ENCODE data around the gene SCG5.

Gene SCG5

DNA sequence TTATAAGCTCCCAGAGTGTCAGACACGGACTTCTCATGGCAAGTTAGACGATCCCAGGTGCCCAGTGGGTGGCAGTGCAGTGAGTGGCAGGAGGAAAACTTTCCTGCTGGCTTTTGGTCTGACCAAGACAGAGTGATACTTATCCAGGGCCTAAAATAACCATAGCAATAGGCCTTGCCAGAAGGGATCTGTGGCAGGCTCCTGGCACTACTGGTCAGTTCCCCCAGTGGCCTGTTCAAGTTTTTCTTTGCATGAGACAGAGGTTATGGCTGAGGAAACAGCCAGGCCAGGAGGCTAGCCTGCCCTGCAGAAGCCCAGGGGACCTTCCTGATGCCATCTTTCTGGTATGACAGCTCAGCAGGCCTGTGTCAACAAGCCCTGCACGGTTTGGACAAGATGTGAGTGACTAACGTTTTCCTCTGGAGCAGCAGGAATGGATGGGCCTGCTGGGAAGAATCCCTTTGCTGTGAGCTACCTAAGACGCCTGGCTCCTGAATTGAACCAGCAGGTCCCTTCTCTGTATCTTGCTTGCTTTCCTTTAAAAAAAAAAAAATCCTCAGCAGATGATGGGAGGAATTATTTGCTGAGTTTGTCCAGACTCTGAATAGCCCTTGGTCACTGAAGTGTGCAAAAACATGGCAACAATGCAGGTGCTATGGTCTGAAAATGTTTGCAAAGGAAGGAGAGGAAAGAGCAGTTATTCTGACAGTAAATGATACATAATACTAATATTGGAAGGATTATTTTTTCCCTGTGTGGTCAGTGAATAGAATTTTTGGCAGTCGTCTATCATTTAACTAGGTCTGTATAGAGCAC, 18.0 kb downstream of the SCG5 start:
- no peak for DNase-seq

DNA sequence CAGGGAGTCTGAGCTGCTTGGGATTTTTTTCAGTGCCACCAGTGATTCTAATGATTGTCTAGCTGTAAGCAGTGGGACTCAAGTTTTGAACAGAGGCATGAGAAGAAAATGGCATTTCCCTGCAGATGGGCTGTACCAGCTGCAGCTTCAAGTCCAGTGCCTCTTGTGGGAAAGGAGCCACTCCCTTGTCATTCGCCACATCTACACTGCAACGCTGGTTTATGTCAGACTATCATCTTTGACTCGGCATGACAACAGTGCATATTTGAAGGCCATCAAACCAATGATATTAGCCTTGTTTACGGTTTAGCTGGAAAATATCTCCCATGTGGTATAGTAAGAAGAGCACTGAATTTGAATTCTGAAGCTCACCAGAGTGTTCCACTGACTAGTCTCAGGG, 22.2 kb downstream of the SCG5 start:
- no peak for DNase-seq

DNA sequence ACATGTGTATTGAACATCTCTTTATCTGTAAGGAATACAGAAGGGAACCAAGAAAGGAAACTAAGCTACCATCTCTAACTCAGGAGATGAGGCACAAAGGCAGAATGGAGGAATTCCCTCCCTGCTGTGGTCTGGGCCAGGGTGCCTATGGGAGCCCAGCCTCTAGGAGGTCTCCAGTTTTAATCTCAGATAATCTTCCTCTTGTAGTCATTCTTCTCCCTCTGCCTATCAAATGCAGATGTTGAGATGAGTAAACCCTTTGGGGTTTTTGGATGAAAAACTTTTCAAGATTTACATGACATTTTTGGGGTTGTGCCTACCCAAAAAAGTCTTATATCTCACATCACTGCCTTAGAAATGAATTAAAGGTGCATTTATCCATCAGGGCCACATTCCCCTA, 23.3 kb downstream of the SCG5 start:
- DNase-seq = no peak

DNA sequence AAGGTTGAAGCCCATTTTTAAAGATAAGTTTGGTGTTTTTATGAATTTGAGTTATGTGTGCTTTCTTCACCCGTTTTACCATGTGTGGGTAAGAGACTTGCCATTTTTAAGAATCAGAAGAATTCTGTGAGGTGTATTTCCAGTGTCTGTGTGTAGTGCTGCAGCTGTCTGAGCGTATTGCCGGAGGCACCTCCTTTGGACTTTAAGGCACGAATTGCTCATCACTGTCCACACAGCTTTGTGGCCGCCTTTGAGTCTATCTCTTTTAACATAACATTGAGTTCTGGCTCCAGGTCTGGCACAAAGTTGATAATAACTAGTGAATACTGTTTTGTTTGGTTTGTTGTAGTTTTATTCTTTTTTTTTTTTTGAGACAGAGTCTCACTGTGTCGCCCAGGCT, 25.8 kb downstream of the SCG5 start:
- DNase-seq = no peak

DNA sequence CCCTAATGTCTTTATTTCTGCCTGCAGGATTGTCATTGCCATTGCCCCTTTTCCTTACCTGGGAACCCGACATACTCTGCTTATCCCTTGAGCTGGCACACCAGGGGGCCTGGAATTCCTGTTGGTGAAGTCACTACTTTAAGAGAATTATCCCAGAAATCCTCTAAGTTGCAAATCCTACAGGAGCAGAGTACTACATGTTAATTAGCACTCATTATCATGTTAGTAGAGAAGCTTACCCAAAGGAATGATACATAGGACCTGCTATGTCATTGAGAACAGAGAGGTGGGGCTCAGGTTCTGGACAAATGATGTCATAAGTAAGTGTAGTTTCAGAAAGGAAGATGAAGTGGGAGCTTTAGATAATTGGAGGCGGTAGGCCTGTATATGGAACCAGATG, 27.4 kb downstream of the SCG5 start:
- no peak for DNase-seq

DNA sequence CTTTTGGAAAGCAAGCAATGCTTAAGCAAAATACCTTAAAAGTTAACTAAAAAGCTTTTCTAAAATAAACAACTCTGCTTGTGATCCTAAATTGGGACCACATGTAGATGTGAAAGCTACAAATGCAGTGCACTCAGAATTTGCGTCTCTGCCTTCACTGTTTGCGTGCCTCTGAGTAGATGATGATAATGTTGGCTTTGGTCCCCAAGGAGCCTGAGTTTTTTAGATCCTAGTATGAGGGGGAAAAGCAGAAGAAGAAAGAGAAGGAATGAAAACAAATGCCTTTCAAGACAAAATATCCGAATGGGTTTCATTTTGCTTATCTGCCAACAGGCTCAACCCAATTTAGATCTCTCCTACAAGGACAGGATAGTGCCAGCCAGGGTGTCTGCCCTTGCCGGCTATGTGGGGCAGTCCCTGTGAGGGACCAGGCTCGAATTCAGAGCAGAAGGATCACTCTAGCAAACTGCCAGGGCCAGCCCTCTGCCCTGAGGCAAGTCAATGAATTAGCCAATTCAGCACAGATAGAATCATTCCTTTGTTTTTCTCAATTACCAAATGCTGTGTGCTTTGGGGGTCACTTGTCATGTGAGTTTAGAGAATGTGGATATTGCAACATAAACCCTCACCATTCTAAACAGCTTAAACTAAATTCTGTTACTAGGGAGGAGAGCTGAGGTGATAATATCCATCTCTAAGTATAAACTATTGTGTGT, 28.5 kb downstream of the SCG5 start:
- no peak for DNase-seq

DNA sequence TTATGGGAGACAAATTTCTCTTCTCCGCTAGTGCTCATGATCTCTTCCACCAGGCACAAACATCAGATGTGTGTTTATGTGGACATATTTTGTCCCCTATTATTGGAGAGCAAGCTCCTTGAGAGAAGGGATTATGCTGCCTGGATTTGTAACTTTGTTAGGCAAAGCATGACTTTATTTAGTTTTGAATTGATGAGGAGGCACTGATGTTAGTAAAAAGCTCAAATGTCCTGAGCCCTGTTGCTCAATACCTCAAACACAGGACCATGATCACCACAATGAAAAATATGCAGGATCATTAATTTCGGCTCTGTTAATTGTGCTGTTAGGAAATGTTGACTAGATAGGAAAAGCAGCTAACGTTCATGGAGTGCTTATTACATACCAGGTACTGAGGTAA, 29.1 kb downstream of the SCG5 start:
- no peak for DNase-seq

DNA sequence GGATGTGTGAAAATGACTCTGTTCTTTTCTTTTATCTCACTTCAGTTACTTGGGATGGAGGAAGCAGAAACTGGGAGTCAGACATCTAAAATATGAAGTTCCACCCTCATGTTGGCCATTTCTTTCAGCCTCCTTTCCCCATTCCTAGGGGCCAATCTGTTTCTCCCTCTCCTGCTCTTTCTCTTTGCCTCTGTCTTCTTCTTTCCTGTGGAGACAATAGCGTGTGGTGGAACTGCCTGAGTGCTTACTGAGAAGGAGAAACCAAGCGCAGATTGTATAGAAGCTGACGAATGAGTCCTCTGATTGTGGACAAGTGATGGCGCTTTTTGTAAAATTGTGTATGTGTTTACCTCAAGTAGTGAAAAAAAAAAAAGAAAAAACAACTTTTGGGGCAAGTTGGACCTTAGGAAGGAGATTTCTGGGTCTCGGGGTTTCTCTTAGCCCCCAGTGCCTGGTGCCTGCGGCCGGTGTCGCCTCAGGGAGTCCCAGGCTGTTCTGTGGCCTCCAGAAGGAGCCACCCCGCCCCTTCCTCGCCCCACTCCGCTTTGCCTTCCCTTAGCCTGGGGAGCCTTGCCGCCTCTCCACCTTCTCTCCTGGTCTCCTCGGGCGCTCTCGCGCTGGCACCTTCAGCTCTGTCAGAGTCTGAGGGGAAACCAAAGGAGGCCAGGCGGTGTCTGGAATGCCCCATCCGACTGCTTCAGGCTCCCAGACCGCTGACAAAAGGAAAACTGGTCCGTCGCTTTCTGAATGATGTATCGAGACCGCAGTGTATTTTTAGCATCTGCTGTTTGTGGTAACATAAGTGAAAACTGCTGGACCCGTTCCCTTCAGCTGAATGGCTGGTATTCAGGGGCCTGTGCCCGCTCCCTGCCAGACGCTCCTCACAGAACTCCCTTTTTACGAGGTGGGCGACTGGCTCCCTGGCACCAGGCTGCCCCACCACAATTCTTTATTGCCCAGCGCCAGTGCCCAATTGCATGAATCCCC, 30.1 kb downstream of the SCG5 start:
- no peak for DNase-seq

DNA sequence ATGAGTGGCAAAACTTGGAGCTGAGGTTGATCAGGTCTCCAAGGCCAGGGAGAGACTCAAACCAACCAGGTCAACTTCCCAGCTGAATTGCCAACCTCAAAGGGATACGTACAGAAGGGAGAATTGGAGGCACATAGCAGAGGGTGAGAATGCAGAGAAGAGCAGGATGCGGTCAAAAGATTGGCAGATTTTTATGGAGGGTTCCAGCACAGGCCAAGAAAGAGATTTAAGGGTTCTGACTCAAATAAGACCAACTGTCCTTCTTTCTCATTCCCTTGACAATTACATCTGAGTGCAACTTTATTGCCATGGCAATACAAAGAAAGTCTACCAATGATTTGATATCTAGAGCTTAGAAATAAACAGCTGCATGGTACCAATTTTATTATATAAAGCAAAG, 33.2 kb downstream of the SCG5 start:
- DNase-seq = no peak

DNA sequence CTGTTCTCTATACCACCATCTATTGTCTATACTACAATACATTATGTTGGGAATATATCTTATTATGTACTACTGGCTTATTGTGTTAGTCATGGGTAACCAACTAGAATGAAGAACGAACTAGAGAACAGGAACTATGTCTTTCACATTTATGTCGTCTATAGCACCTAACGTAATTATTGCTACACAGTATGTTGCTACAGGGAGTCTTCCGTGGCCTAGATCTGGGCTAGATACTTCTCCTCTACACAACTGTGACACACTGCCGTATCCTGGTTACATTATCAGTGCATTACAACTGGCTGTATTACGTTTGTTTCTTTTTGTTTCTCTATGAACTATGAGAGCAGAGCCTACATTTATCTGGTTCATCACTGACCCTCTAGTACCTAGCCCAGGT, 34.0 kb downstream of the SCG5 start:
- DNase-seq = no peak

DNA sequence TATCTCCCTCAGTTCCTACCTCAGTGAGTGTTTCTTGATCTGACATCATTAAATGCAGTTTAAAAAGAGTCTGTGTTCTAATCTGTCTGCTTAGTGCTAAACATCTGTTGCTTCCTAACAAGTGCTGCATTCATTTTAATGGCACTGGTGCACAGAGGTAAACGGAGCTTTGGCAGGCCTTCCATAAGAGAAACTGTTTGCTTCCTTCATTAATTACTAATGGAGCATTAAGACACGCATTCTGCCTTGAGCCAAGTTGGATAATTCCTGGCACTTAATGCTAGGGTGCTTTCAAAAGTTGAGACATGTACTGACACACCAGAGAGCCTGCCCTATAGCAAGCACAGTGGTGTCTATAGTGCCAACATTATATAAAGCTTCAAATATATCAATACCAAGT, 34.7 kb downstream of the SCG5 start:
- DNase-seq = no peak

DNA sequence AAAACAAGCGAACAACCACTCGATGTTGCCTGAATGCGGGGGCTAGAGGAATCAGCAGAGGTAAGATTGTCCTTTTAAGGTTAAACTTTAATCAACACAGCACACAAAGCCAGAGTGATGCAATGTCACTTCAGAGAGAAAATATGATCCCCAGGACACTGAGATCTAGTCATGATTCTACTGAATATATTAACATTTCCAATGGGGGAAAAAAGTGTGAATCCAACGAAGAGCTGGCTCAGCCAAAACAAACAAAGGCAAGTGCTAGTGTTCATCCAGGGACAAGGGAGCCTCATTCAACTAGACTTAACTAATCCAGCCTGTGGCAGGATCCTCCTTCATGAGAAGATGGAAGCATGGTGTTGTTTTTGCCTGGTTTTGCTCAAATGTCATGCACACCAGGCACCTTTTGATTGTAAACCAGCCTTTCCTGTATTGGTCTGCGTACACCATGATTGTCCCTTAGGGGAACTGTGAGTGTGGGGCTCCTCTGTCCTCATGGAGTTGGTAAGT, 35.8 kb downstream of the SCG5 start:
- DNase-seq = no peak

DNA sequence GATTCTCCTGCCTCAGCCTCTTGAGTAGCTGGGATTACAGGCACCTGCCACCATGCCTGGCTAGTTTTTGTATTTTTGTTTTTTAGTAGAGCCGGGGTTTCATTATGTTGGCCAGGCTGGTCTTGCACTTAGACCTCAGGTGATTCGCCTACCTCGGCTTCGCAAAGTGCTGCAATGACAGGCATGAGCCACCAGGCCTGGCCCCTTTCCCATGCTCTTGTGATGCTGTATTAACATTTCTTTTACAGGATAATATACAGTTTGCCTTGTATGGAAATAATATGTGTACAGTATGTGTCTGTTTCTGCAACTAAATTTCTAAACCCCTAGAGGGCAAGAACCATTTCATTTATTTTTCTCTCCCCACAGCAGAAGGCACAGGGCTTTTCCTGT, 37.8 kb downstream of the SCG5 start:
- no peak for DNase-seq

DNA sequence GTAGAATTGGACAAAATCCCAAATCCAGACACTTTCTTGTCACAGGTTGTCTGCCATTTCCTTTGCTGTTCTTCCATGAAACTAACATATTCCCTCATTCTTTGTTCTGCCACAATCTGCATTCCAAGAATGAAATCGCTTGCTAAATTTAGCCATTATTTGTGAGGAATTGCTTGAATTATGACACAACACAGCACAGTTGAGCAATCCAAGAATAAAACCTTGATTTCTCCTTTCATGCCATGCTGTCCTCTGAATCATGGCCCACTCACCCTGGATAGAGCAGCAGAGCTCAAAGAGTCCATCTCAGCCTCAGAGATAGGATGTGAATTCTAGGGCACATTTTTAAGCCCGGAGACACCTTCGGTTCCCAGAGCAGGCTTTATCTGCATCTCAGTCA, 41.1 kb downstream of the SCG5 start:
- no peak for DNase-seq

DNA sequence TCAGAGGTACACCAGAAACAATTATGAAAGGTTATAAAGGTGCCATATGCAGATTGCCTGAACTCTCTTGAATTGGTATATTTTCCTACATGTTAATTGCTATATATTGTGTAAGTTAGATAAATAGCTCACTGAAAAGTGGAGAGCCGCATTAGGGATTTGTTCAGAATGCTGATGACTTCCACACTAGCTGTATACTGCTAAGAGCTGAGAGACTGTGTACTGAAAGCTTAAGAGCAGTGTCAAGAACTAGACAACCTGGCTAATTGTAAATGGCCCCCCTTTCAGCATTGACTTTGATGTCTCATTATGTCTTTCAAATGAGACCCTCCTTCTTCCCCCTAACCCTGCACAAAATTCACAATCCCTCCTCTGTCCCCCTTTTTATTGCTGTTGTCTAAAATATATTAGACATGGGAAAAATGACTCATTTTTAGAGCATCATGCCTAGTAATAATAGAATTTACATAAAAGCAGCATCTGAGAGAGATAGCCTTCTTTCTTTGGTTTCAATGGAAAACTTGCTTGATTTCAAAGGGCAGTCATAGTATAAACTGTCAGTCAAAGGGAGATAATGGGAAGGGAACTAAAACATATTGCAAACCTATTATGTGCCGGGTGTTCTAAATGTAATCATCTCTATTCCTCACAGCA, 41.6 kb downstream of the SCG5 start:
- no peak for DNase-seq

DNA sequence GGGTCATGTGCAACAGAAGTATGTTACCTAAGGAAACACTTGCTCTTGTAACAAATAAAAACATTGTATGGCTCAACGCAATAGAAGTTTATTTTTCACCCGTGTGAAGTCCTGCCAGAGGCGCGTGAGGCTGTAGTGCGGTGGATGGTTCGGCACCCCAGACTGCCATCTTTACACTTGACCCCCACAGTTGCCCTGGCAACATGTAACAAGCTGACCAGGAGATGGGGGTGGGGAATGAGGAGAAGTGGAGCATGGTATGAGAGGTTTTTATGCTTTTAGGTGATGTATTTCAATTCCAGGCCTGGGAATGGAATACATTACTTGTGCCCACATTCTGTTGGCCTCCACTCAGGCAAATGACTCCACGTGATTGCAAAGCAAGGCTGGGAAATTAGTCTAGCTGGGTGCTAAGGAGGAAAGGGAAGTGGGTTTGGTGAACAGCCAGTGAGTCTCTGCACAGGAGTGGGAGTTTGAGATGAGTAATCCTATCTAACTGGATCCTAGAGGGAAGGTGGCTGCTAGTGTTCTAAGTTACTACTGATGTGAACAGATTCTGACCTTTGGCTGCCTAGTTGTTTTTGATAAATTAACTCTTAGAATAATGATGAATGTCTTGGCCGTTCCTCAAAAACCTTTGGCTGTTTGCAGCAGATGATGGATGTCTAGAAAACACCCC, 42.5 kb downstream of the SCG5 start:
- DNase-seq = peak; percentile 61 to 79

DNA sequence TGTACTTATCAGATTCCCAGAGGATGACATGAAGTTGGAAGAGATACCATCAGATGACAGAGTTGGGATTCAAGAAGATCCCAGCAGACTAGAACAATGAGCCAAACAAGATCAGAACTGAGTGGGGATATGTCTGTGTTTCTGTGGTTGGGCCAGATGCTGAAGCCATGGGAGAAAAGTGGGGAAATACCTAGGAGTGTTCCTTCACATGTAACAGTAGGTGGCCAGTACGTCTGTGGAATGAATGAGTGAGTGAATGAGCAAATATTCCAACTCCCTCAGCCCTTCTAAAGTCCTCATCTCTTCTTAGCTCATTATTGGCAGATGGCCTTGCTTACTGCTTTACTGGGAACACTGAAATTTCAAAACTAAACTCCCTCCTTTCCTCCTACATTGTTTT, 44.1 kb downstream of the SCG5 start:
- DNase-seq = no peak

DNA sequence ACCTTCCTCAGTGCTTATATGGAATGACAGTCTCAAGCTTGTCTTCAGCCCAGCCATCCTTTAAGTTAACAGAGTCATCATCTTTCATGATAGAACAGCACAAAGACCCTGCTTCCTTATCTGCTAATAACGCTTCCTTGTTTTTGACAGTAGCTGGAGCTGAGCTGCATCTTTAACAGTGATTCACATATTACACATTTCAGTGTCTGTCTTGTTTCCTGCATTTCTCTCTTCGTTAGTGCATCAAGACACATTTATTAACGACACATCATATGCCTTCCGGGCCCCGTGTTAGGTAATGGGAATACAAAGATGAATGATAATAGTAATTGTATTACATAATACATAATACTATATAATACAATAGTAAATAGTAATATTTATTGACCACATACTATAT, 46.0 kb downstream of the SCG5 start:
- DNase-seq = no peak

DNA sequence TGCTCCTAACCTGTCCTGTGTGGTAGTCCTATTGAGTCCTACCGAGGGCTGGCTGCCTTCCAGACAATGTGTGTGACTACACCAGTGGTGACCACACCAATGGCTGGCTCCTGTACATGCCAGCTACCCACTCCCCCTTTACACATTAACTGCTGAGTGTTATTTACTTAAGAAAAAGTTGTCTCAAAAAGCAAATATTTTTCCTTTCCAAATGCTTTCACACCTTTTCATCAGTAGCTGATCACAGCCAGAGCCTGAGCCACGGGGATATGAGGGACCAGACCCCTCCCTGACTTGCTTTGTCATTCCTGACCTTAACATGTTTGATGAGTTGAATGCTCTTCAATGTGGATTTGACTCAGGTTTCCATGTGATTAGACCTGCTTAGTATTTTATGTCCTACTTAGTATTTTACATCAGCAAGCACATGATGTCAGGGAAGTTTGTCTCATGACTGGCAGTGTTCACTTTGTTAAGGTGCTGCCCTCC, 46.7 kb downstream of the SCG5 start:
- DNase-seq = no peak

DNA sequence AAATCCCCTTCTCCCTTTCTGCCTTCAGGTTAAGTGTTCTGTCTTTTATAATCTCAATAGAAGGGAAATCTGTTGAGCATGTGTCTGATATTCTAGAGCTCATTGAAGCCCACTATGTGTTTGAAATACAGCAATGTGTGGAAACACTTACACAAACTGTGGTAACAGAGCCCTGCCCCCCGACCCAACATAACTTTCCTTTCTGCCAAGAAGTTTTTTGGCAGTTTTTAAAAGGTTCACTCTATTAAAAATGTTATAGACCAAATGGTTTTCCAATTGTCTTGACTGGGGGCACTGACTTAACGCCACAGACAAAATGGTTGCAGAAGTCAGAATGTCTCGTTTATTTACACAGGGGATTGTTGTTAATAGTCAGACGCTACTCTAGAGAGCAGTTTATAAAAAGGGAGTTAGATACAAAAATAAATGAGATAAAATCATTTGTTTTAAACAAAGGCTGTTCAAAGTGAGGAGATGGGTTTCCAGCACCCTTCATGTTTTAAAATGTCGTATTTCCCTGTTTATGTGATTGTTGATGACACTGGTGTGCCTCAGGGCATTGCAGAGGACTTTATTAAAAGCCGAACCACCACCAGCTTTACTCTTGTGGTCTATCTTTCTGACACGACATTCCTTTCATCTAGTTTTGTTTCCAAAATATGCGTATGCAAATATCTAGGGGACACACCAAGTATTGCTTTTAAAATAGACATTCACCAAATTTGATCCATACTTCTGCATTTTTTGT, 49.6 kb downstream of the SCG5 start:
- no peak for DNase-seq

DNA sequence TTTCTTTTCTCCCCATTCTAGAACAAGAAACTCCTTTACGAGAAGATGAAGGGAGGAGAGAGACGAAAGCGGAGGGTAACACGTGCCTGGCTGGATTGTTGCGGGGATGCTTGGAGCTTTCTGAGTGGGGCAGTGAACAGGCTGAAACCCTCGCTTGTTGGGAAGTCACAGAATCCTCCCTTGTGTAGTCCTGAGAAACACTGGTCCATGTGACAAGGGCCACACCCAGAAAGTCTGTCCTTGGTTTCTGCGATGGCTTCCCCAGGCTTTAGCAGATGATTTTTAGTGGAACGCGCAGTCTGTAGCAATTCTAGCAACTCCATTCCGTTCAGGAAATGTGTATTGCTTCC, 50.2 kb downstream of the SCG5 start:
- DNase-seq = no peak
